ENCODE measurements around the gene GATD1.

DNA sequence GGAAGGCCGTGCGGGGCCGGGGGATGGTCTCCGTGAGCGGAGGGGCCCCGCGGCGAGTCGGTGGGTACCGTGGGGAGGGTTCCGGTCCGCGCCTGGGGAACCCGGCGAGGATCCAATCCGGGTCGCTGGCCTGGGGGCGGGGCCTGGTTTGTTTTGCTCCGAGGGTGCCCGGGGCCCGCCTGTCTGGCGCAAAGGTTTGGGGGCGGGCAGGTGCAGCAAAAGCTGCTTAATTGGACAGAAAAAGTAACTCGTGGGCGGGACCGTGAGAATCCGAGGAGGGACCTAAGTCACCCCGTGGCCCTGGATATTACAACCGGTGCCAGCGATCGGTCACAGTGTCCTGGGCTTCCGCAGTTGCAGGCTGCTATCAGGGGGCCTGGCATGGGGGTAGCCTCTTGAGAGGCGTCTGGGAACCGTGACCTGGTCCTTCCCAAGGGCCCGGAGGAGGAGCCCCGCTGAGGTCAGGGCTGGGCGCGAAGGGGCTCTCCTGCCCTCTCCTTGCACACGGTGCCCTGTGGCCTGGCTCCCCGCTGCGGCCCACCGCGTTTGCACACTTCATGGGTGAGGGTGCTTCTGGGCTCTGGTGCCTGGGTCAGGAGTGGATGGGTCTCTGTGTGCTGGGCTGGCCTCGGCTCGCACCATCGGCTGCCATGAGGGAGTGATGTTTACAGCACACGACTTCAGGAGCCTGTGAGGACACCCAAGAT, 42.8 kb upstream of the GATD1 start:
- TF ChIP-seq, protein P1, sequence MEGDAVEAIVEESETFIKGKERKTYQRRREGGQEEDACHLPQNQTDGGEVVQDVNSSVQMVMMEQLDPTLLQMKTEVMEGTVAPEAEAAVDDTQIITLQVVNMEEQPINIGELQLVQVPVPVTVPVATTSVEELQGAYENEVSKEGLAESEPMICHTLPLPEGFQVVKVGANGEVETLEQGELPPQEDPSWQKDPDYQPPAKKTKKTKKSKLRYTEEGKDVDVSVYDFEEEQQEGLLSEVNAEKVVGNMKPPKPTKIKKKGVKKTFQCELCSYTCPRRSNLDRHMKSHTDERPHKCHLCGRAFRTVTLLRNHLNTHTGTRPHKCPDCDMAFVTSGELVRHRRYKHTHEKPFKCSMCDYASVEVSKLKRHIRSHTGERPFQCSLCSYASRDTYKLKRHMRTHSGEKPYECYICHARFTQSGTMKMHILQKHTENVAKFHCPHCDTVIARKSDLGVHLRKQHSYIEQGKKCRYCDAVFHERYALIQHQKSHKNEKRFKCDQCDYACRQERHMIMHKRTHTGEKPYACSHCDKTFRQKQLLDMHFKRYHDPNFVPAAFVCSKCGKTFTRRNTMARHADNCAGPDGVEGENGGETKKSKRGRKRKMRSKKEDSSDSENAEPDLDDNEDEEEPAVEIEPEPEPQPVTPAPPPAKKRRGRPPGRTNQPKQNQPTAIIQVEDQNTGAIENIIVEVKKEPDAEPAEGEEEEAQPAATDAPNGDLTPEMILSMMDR (IDR thresholded peaks at IDR 0.05; ENCODE audit: poor library complexity, severe bottlenecking) = no peak
- no peak for TF ChIP-seq POLR2AphosphoS5 (IDR thresholded peaks at IDR 0.05)
- TF ChIP-seq EZH2 (IDR thresholded peaks at IDR 0.05; ENCODE audit: borderline replicate concordance, insufficient read depth, low read length, poor library complexity, severe bottlenecking) = no peak

Measured in neural cell (in vitro differentiated cells).